Smooth muscle cell (in vitro differentiated cells): ENCODE data around the gene LAMP2. TPM values are rescaled to one million over a fixed set of nuclear protein-coding genes. Genes with fewer than 3 reads are reported as not detected.

ENCODE experiments used
- DNase-seq: peaks from one replicate; lab custom pipeline; 2025; ENCODE audit not compliant: unreplicated experiment; lab: John Stamatoyannopoulos, UW
- H2AFZ ChIP-seq: fragments of 200-600 bp; sonication (generic); 2 replicates; pipeline ENCODE4 v1.6.0; 2016; ENCODE audit warnings: antibody characterized with exemption, low read depth, mild to moderate bottlenecking
- H3F3A ChIP-seq: fragments of 200-600 bp; sonication (generic); 2 replicates; pipeline ENCODE4 v1.6.0; 2017; ENCODE audit warnings: antibody characterized with exemption, low read depth
- H3K27ac ChIP-seq: fragments of 200-600 bp; sonication (generic); 2 replicates; pipeline ENCODE4 v1.5.1; 2016; ENCODE audit warnings: low read depth, mild to moderate bottlenecking
- H3K27me3 ChIP-seq: fragments of 200-600 bp; sonication (generic); 2 replicates; pipeline ENCODE4 v1.6.1; 2016; ENCODE audit warnings: low read depth, mild to moderate bottlenecking
- H3K36me3 ChIP-seq: fragments of 200-600 bp; sonication (generic); 2 replicates; pipeline ENCODE4 v1.5.1; 2016; ENCODE audit warnings: low read depth
- H3K4me1 ChIP-seq: fragments of 200-600 bp; sonication (generic); 2 replicates; pipeline ENCODE4 v1.5.1; 2016; ENCODE audit warnings: low read depth
- H3K4me2 ChIP-seq: fragments of 200-600 bp; sonication (generic); 2 replicates; pipeline ENCODE4 v1.6.0; 2016; ENCODE audit warnings: mild to moderate bottlenecking
- H3K4me3 ChIP-seq: fragments of 200-600 bp; sonication (generic); 2 replicates; pipeline ENCODE4 v1.5.1; 2016; ENCODE audit warnings: mild to moderate bottlenecking
- H3K79me2 ChIP-seq: fragments of 200-600 bp; sonication (generic); 2 replicates; pipeline ENCODE4 v1.6.0; 2016; ENCODE audit warnings: low read depth, mild to moderate bottlenecking
- H3K9ac ChIP-seq: fragments of 200-600 bp; sonication (generic); 2 replicates; pipeline ENCODE4 v1.6.0; 2016; ENCODE audit warnings: low read depth
- H3K9me3 ChIP-seq: fragments of 200-600 bp; sonication (generic); replicated peaks from 2 replicates; pipeline ENCODE4 v1.5.1; 2016; ENCODE audit warnings: low read depth
- H4K20me1 ChIP-seq: fragments of 200-600 bp; sonication (generic); 2 replicates; pipeline ENCODE4 v1.6.0; 2016; ENCODE audit warnings: low read depth
- WGBS: methylation state at CpG from one replicate; pipeline ENCODE4 v1.1.7; 2016; ENCODE audit warnings: low lambda C conversion rate; 5-methylcytosine and 5-hydroxymethylcytosine counted together
- polyA plus RNA-seq: library from polyadenylated mRNA; unstranded; fragments of >200 nt; fragmentation: Nextera tagmentation; extraction: Ambion mirVana; gene quantifications from 2 replicates; pipeline ENCODE4 v1.2.1, GENCODE V29; 2016
- total RNA-seq: library from RNA; depleted of rRNA; stranded (reverse); fragments of >200 nt; gene quantifications from 2 replicates; pipeline ENCODE4 v1.2.3, GENCODE V29; 2014
- TF ChIP-seq, protein P1 (sequence below): fragments of 200-600 bp; sonication (generic); IDR thresholded peaks from 2 replicates; pipeline ENCODE4 v1.5.1; 2017; ENCODE audit warnings: borderline replicate concordance, mild to moderate bottlenecking, antibody characterized with exemption; ENCODE audit not compliant: insufficient read depth, poor library complexity, severe bottlenecking

The LAMP2 gene
- total and polyA plus RNA-seq, 2 experiments from 2014 or later, result 134 to 163 TPM

DNA sequence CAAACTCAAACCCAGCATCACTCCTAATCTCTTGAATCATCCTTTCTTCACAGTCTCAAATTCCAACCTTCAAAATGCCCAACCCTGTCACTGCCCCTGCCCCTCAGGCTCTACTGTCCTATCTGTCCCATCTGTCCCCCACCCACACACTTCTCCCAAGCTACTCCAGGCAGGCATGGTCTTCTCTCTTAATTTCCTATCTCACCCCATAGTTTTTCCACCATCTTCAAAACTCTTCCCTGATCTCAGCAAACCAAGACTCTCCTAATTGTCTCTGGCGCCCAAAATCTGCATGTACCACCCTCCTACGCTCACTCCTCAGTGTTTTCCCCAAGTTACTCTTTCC, 644 bp downstream of the LAMP2 start:
- peak overlapping the region; percentile 90 for H2AFZ ChIP-seq
- TF ChIP-seq, protein P1, sequence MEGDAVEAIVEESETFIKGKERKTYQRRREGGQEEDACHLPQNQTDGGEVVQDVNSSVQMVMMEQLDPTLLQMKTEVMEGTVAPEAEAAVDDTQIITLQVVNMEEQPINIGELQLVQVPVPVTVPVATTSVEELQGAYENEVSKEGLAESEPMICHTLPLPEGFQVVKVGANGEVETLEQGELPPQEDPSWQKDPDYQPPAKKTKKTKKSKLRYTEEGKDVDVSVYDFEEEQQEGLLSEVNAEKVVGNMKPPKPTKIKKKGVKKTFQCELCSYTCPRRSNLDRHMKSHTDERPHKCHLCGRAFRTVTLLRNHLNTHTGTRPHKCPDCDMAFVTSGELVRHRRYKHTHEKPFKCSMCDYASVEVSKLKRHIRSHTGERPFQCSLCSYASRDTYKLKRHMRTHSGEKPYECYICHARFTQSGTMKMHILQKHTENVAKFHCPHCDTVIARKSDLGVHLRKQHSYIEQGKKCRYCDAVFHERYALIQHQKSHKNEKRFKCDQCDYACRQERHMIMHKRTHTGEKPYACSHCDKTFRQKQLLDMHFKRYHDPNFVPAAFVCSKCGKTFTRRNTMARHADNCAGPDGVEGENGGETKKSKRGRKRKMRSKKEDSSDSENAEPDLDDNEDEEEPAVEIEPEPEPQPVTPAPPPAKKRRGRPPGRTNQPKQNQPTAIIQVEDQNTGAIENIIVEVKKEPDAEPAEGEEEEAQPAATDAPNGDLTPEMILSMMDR, result no peak
- DNase-seq, result no peak

DNA sequence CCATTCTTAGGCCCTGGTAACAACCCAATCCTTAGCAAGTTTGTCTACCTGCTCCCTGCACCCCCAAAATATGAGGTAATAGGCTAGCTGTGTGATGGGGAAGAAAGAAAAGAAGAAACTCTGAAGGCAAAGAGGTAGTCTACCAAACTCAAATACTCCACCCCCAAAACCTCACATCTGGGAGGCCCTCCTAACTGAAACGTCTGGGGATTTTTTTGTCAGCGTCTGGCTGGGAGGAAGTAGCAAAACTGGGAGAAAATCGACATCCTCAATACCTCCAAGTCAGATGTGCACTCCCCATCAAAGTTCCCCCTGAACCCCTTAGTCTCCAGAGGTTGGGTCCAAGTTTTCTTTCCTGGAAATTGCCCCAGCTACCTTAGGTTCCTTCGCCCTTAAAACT, 1.0 kb downstream of the LAMP2 start:
- Histone ChIP-seq H3K4me1 (no peaks in the 10 kb centered on the region), H3K9me3 (no peaks in the 10 kb centered on the region), H3K4me3 (peak overlapping the region; percentile 87), H3F3A (no peaks in the 10 kb centered on the region), H3K4me2 (peak overlapping the region; percentile 85), H3K9ac (peak overlapping the region; percentile 93), H3K27ac (peak overlapping the region; percentile 95), H4K20me1 (peaks cover 33% of the 10 kb centered on the region), H3K36me3 (no peaks in the 10 kb centered on the region), H3K79me2 (peaks cover 51% of the 10 kb centered on the region), H2AFZ (no peak overlapping the region), H3K27me3 (no peaks in the 10 kb centered on the region)
- TF ChIP-seq, protein P1, result no peak
- WGBS, result 36% methylated on average over 4 of the region's 4 CpGs
- DNase-seq, result no peak

More for the DNA sequence above, 644 bp downstream of the LAMP2 start:
- 43% methylated on average over 2 of the region's 2 CpGs for WGBS
- H3K79me2 ChIP-seq, result peaks cover 47% of the 10 kb centered on the region
- H4K20me1 ChIP-seq, result peaks cover 29% of the 10 kb centered on the region
- H3K27me3 ChIP-seq, result no peaks in the 10 kb centered on the region
- H3K9ac ChIP-seq, result peak overlapping the region; percentile 93
- no peaks in the 10 kb centered on the region for H3K9me3 ChIP-seq
- H3K4me1 ChIP-seq, result no peaks in the 10 kb centered on the region
- peak overlapping the region; percentile 85 for H3K4me2 ChIP-seq
- no peaks in the 10 kb centered on the region for H3K36me3 ChIP-seq
- H3K4me3 ChIP-seq, result peak overlapping the region; percentile 87
- H3F3A ChIP-seq, result no peaks in the 10 kb centered on the region
- peak overlapping the region; percentile 95 for H3K27ac ChIP-seq

DNA sequence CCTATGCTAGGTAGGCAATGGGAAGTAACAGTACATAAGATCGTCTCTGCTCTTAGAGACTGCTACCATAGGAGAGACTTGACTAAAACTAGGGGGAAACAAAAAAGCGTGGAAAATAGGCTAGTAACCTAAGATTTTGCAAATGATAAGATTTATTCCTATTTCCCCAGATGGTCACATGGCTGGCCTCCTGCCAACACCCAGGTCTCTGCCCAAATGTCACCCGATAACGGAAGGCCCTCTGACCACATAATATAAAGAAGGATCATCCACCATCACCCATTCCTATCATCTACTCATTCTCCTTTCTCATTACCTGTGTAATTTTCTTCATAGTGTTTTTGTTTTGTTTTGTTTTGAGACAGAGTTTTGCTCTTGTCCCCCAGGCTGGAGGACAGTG, 4.7 kb downstream of the LAMP2 start:
- no peak for DNase-seq
- H3K9ac ChIP-seq, result no peak overlapping the region
- H4K20me1 ChIP-seq, result peaks cover 57% of the 10 kb centered on the region
- H3K79me2 ChIP-seq, result peaks cover 83% of the 10 kb centered on the region
- H3K4me2 ChIP-seq, result no peak overlapping the region
- no peaks in the 10 kb centered on the region for H3K9me3 ChIP-seq
- 83% methylated on average over 4 of the region's 4 CpGs for WGBS
- no peak overlapping the region for H3K4me3 ChIP-seq
- H3F3A ChIP-seq, result no peaks in the 10 kb centered on the region
- TF ChIP-seq, protein P1, result no peak
- no peak overlapping the region for H3K27ac ChIP-seq
- no peaks in the 10 kb centered on the region for H3K27me3 ChIP-seq
- H3K4me1 ChIP-seq, result no peaks in the 10 kb centered on the region
- no peaks in the 10 kb centered on the region for H3K36me3 ChIP-seq
- no peak overlapping the region for H2AFZ ChIP-seq

DNA sequence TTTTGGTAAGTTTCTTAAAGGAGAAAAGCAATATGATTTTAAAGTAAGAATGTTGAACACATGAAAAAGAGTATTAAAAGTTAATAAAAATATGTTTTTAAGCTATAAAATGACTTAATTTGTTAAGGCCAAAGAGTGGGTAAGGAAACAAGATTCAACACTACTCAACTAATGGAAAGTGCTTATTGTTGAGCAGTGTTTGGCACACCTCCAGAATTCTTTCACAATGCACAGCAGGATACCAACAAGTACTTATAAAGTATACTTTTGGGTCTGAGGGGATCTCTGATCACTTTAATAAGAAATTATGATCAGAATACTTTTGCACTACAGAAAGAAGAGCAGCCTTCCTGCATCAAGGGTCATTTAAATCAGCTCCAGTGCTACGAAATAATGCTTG, 5.9 kb downstream of the LAMP2 start:
- Histone ChIP-seq H3K27me3 (no peaks in the 10 kb centered on the region), H3K79me2 (peaks cover 84% of the 10 kb centered on the region), H3K4me3 (no peak overlapping the region), H3K36me3 (no peaks in the 10 kb centered on the region), H3K9ac (no peak overlapping the region), H3K9me3 (no peaks in the 10 kb centered on the region), H3K4me1 (no peaks in the 10 kb centered on the region), H4K20me1 (peaks cover 68% of the 10 kb centered on the region), H3K27ac (no peak overlapping the region), H3K4me2 (no peak overlapping the region), H2AFZ (no peak overlapping the region), H3F3A (no peaks in the 10 kb centered on the region)
- whole genome bisulfite sequencing, result 54% methylated on average over 1 of the region's 1 CpG
- TF ChIP-seq, protein P1, result no peak
- no peak for DNase-seq
